HG02763 (cell line): Measurements from ENCODE around the gene MPRIP.

Source experiments
- ATAC-seq: cut with Tn5 transposase; IDR thresholded peaks from one replicate; pipeline ENCODE4 v1.9.1; 2021; ENCODE audit warnings: mild to moderate bottlenecking, moderate library complexity; ENCODE audit not compliant: unreplicated experiment

The MPRIP gene

DNA sequence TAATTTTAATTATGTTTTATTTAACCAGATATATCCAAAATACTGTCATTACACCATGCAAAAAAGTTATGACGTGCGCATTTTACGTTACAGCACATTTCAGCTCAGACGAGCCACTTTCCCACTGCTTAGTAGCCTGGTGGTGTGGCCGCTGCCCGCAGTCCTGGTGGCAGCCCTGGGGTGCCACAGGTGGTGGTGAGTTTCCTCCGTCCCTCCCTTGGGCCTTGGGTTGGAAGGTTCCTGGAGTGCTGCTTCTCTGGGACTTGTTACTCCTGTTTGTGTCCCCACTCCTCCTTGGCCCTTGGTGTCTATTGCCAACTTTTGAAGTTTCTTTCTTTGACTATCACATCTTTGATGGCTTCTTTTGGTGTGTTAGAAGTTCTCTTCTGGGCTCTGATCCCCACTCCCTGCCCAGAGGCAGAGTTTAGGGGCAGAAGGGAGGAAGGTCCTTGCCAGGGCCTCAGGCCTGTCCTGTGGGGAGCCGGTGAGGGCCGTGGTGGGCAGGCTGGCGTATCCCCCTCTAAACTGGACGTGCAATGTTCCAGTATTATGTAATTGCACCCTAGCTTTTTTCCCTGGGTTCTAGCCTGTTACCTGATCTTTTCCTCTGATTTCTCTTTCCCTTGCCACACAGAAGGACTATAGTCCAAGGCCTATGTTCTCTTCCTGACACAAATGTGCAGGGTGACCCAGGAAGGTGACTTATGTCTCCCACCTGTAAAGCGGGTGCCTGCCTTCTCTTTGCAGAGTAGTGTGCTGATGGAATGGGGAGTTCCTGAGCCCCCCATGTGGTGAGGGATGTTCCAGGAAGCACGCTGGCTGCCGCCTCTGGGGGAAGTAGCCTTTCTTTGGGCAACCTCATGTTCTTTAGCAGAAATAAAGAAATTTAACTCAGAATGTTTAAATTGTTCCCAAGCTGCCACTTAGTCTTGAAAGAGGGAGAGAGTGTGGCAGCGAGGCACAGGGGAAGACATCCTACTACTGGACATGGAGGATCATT is 8.4 kb downstream of the MPRIP start:
- no peak for ATAC-seq

- no peak for ATAC-seq
Measured at GRCh38 chr17:17051380-17051779, 9.1 kb downstream of the MPRIP start.

DNA sequence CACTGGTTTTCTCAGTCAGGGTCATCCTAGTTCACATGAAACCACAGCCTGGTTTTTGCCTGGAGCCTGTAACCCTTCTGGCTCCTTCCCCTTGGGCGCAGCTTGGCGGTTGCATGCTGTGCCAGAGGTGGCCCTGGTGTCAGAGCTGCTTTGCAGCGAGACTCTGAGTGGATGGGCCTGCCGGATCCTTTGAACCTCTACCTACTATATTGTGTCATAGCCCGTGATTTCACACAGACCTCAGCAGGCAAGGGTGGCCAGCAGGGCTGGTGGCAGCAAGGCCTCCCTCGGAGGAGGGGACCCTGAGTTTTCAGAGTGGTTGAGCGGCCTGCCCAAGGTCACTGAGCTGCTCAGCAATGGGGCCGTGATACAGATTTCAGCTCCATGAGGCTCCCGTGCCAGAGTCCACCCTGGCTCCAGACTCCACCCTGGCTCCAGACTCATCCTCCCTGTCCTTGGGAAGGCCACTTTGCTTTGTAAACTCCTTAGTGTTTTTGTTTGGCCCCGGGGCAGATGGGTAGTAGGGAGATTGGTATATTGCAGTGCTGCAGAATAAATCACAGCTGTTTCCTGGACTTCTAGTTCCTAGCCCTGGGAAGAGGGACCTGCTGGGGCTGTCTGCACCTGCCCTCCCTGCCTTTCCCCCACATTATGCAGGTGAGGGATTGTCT is 9.7 kb downstream of the MPRIP start:
- ATAC-seq = no peak

GRCh38 chr17:17052462-17053221 is 10.4 kb downstream of the MPRIP start:
- no peak for ATAC-seq

DNA sequence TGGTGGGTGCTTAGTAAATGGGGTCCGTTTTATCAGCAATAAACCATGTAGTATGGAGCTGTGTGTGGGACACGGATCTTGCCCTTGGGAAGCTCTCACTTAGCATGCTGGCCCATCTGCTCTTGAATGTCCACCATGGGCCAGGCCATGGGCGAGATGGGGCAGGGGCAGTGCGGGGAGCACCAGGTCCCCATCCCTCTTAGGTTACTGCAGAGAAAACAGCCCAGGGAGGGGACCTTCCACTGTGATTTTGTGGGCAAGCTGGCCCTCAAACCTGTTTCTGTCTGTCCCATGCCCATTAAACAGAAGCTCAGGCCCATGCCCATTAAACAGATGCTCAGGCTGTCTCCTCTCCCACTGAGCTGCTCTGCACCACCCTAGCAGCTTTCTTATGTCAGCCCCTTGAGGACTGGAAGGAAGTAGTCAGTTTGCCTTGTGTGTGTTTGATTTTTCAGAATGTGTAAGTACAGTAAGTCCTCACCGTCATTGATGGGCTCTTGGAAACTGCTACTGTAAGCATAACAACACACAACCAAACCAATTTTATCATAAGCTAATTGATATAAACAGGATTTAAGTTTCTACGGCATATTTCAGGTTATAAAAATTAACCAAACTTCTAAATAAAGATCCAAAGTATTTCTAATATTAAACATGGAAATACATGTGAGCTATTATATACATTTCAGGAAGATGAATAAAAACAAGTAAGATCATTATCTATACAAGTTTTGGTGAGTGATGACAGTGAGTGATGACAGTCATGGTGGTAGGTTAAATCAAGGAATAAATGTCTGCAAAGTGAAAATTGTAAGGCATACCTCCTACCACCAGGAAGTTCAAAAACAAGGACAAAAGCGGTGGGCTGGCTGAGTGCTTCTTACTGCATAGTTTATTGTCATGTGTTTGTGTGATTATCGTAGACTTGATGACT is 11.5 kb downstream of the MPRIP start:
- no peak for ATAC-seq

DNA sequence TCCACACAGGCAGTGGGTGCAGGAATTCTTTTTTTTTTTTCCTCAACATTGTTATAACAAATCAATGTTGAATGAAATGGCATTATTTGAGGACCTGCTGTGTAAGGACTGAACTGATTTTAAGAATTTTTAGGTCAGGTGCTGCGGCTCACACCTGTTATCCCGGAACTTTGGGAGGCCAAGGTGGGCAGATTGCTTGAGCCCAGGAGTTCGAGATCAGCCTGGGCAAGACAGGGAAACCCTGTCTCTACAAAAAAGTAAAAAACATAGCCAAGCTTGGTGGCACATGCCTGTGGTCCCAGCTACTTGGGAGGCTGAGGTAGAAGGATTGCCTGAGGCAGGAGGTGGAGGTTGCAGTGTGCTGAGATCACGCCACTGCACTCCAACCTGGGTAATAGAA is 12.4 kb downstream of the MPRIP start:
- ATAC-seq = no peak

- no peak for ATAC-seq
Measured at GRCh38 chr17:17055286-17056155, 13.3 kb downstream of the MPRIP start.

GRCh38 chr17:17056156-17056539 is 13.9 kb downstream of the MPRIP start:
- no peak for ATAC-seq

GRCh38 chr17:17057057-17057551 is 14.8 kb downstream of the MPRIP start:
- ATAC-seq = no peak

DNA sequence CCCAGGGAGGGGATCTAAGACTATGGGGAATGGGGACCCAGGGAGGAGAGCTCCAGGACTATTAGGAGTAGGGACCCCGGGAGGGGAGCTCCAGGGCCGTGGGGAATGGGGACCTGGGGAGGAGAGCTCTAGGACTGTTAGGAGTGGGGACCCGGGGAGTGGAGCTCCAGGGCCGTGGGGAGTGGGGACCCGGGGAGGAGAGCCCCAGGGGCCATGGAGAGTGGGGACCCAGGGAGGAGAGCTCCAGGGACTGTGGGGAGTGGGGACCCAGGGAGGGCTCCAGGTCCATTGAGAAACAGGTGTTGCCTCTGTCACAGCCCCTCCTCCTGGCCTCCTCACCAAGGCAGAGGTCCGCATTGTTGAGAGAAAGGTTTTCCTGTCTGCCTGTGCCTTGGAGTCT is 16.0 kb downstream of the MPRIP start:
- ATAC-seq = no peak

DNA sequence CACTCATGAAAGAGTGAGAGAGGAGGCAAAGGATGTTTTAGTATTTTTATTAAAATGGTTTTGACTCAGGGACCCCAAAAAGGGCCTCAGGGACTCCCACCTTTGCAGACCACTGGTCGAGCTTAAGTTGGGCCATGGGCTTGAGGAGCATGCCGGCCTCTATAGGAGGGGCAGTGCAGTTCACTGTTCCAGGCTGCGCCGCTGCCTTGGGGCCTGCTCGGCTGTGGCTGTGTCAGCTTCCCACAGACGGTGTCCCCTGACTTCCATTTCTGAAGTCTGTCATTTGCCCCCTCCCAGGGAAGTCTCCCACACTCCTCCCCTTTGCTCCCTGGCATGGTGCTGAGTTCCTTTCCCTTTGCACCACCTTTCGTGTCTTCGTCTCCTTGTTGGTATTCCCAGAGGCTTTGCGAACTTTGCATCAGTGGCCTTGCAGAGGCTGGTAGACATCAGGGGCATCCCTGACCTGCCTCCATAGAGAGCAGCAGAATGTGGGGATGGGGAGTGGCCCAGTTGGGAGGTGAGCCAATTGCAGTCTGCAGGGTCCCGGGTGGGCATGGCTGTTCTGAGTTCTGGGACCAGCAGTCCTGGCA is 17.1 kb downstream of the MPRIP start:
- ATAC-seq = no peak

GRCh38 chr17:17060001-17060922 is 18.0 kb downstream of the MPRIP start:
- no peak for ATAC-seq

GRCh38 chr17:17060930-17061329 is 18.7 kb downstream of the MPRIP start:
- no peak for ATAC-seq

- no peak for ATAC-seq
Measured at GRCh38 chr17:17061516-17061915, 19.3 kb downstream of the MPRIP start.

GRCh38 chr17:17062356-17062755 is 20.1 kb downstream of the MPRIP start:
- no peak for ATAC-seq

DNA sequence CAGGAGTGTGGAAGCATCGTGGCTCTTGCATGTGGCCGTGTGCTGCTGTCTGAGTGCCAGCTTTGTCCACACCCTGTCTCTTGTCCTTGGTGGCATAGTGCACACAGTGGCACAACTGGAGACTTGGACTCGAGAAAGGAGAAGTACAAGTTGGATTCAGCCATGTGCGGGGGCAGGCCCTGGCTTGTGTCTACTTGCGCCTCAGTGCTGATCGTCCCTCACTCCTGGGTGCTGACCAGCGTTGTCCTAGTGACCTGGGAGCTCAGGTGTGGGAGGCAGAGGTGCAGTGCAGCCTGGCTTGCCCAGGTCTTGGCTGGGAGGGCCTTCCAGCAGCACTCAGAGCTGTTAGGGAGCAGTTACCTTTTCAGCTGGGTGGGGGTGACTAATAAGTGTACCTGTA is 20.6 kb downstream of the MPRIP start:
- ATAC-seq = no peak

DNA sequence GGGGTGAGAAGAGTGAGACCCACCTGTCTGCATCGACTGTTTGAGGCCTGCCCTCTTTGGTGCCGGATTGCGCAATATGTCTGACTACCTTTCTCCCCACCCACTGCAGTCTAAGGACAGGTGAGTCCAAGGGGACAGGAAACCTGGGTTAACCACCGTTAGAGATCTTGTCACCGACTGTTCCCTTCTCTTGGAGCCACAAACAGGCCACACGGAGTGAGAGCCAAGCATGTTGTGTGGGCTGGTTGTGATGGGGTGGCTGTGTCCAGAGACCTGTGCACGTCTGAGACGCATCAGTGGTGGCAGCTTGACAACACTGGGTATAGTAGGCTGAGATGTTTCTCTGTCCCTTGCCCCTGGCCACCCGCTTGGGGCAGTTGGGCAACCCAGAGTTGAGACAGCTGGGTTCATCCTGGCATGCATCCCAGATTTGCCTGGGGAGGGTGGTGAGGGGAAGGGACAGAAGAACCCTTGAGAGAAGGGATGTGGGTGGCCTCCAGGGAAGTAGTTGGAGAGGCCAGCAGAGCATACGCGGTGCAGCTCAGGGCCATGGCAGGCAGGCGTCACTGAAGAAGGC is 21.4 kb downstream of the MPRIP start:
- ATAC-seq = no peak
